DMS79 treated with DMSO at 0.1 percent for 48 hours (cell line): Measurements from ENCODE around the gene LTA.
A peak's percentile ranks its signal among the peaks of the same experiment; 100 is the strongest.
"Not testable (repeated sequence)": the region's sequence is repeated elsewhere in the genome, so short reads cannot be mapped to it uniquely, and the experiment has no call there.

Experiments
- DNase-seq: peaks from one replicate; lab custom pipeline; 2025; lab: John Stamatoyannopoulos, UW

LTA gene

DNA sequence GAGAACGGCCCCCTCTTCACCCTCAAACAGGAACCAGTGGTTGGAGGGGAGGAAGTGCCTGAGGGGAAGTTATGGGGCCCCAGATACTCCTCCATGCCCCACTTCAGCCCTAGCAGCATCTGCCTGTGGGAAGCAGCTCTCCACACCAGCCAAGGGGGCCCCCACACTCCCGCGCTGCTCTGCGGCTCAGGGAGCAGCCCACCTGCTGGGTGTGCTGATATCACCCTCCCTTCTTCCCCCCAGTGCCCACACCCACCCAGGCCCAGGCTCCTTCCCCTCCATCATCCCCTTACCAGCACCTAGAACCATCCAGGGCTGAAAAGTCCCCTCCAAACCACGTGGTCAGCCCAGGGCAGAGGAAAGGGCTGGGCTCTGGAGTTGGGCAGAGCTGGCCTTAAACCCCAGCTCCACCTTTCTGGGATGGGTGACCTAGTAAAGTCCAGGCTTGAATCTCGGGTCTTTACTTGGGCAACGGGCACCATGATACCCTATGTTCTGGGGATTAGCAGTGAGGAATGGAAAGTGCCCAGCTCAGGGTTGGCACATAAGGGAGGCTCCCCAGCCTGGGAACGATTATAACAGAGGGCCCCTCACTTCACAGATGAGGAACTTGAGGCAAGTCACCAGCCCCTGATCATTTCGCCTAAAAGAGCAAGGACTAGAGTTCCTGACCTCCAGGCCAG, 14.7 kb downstream of the LTA start:
- DNase-seq = no peak

DNA sequence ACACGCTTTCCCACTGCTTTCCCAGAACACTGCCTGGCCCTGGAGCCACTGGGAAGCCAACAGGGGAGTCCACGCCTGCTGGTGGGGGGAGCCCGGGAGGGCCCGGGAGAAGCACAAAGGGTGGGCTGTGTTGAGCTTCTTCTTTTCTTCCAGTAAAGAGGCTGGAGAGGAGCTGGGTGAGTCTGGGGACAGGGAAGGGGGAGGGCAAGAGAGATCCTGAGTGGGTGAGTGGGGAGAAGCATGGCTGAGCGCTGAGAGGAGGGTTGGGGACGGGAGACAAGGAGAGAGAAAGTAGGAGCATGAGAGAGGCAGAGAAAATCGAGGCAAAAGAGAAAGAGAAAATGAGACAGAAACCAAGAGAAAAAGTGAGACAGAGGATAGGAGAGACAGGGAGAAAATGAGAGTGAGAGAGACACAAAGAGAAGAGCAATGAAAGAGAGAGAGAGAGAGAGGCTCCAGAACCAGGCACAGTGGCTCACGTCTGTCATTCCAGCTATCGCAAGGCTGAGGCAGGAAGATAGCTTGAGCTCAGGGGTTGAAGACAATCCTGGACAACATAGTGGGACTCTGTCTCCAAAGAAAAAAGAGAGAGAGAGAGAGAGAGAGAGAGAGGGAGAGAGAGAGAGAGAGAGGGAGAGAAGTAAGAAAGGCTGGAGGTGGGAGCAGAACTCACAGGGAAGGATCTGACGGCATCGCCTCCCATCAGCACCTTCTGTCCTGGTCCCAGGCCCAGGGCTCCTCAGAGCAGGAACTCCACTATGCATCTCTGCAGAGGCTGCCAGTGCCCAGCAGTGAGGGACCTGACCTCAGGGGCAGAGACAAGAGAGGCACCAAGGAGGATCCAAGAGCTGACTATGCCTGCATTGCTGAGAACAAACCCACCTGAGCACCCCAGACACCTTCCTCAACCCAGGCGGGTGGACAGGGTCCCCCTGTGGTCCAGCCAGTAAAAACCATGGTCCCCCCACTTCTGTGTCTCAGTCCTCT, 16.0 kb downstream of the LTA start:
- DNase-seq = no peak

DNA sequence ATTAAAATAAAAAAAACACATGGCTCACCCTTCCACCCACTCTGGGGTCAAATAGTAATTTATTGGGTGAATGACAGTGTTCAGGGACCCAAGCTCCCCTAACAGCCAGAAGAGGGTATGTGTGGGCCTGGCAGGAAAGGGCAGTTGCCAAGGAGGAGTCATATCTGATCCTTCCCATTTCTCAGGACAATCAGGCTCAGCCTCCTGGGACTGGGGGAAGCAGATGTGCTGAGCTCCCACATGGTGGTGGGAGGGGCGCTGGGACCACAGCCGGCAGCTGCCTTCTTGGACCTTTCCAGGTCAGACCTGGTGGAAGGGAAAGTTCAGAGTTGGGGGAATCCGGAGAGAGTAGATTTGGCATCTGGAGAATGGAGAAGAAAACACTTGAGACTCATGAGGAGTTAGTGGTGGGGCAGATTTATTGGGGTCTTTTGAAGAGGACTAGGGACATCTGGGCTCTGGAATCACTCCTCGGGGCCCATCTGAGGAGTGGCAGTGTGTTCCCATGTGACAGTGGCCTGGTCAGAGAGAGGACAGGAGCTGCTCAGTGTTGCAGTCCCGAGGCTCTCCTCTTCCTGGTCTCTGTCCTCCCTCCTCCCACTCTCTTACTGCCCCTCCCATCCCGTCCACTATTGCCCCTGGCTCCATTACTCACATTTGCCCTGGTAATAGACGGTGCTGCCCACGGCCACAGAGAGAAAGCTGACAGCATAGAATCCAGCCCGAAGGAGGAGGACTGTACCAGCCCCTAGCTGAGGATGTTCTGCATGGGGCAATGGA, 17.0 kb downstream of the LTA start:
- DNase-seq = no peak

DNA sequence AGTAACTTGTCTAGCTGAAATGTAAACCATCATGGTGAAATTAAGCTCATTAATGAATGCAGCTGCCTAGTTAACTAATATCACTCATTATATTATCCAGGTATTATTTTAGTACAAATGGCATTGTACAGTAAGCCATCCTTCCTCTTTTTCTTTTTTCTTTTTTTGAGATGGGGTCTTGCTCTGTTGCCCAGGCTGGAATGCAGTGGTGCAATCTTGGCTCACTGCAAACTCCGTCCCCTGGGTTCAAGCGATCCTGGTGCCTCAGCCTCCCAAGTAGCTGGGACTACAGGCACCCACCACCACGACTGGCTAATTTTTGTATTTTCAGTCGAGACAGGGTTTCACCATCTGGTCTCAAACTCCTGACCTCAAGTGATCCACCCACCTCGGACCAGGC, 18.6 kb downstream of the LTA start:
- DNase-seq = not testable (repeated sequence)

DNA sequence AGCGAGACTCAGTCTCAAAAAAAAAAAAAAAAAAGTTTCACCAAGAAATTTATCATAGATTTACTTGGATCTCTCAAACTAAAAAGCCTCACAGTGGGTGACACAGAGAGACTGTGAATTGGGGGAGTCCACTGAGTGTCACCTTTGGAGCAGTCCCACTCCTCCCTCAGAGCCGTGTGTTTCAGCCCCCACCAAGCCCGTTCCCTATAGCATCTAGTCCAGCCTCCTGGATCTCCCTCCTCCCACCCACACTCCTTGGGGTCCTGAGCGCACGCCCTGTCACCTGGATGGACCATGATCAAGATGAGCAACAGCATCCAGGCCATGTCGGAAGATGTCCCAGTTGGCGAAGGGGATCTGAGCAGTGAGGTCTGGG, 20.3 kb downstream of the LTA start:
- no peak for DNase-seq

DNA sequence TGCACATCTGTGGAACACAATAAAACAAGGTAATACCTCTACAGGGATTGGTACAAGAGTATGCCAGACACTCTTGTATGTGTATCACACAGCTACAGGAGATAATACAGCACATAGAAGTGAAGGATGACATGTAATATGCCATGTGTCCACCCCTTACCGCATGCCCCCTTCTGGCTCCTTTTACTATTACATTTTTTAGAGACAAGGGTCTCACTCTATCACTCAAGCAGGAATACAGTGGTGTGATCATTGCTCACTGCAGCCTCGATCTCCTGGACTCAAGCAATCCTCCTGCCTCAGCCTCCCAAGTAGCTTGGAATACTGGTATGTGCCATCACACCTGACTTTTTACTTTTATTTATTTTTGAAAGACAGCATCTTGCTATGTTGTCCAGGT, 24.9 kb downstream of the LTA start:
- peak; percentile 3 for DNase-seq

DNA sequence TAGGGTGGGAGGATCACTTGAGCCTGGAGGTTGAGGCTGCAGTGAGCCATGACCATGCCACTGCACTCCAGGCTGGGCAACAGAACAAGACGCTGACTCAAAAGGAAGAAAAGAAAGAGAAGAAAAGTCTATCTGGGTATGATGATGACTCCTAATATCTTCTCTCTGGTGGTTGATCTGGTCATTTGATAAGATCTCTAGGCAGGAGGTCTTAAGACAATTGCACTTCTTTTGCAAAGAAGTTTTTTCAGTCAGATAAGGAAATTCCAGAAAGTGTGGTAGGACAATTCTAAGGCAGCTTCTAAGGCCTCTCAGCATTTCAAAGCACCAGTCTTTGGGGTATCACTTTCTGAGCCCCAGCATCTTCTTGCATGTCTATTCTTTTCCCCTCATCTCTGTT, 35.2 kb downstream of the LTA start:
- no peak for DNase-seq

DNA sequence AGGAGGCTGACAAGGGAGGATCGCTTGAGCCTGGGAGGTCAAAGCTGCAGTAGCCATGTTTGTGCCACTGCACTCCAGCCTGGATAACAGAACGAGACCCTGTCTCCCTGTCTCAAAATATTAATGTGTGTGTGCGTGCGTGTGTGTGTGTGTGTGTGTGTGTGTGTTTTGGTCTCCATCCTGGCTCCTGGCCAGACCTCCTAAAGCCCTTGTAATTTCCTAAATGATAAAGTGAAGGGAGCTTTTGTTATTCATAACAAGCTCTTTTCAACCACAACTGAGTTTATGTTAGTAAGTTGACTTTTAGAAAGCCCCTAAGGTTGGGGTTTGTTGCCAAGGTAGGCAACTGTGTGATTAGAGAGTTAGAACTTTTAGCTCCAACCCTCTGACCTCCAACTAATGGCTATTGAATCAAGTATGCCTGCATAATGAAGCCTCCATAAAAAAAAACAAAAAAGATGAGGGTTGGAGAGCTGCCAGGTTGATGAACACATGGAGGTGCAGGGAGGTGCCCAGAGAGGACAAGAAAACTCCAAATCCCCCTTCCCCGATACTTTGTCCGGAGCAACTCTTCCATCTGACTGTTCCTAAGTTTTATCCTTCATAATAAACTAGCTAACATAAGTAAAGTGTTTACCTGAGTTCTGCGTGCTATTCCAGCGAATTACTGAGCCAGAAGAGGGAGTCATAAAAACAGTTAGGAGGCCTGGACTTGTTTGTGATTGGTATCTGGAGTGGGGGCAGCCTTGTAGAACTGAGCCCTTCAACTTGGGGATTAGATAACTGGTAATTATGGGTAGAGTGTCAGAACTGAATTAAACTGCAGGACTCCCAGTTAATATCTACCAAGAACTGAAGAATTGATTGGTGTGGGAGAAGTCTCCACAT, 37.7 kb downstream of the LTA start:
- peak; percentile 74 for DNase-seq

DNA sequence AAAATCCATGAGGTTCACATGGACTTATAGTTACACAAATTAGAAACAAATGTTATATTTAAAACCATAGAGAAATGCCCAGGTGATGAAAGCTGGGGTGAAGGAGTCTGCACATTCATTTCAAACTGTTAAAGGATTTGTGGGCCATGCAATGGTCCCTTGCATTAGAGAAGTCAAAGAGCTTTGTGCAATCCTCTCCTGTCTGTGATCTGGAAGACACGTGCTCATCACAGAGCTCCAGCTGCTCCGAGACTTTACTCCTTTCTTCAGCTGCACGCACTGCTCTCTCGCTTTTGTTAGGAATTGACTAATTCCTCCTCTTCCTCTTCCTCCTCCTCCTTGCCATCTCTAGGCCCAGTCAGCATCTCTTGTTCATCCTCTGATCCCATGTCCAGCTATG, 38.9 kb downstream of the LTA start:
- DNase-seq = no peak

DNA sequence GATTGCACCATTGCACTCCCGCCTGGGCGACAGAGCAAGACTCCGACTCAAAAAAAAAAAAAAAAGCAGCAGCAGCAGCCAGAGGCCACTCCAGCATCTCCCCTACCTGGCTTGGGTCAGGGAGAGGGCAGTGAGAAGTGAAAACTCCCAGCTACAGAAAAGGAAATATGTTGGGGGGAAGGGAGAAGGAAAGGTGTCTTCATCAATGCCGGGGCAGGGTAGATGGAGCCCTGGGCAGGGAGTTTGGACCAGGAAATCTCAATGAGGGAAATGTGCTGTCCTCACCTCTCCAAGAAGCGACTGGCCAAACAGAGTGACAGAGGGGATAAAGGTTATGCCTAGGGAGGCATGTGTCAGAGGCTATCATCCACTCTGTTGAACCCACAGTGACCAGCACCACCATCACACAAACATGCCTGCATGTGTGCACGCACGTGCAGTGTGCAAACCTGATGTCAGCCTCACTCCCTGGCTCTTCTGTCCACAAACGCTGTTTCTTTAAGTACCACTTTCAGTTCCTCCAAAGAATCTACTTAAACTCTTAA, 42.1 kb downstream of the LTA start:
- no peak for DNase-seq

DNA sequence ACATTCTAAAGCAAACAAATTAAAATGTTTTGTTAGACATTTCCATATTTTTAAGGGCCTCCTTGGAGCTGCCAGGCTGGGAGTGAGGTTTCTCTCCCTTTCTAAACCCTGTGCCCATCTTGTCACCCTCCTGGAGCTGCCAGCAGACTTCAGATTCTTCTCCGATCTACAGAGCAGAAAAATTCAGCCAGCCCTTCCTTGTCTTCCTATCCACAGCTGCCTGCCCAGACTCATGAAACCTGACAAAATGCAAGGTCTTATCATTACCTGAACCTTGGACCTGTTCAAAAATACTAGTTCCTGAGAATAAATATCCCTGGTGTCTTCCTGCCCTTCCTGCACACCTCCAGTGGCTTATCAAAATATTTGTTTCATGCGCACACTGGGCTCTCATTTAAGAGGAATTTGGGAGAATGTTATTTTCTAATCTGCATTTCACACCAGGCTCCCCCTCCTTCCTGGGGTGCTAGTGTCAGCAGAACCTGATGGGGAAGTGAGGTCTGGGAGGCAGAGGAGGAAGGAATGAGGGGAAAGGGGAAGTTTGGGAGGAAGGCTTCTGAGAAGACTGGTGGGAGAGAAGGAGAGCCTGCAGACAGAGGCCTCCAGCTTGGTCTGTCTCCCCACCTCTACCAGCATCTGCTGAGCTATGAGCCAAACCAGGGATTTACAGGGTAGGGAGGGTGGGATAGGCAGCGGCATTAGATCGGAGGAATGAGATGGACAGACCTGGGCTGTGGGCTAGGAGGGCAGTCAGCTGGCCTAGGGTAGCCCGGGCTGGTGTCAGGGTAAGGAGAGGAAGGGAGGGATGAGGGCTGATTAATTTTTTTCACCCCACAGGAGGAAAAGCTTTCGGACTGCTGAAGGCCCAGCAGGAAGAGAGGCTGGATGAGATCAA, 42.8 kb downstream of the LTA start, which contains the start of gene AIF1:
Gene AIF1, plus strand, starts transcription at position 551 of the 895 bp plus-strand sequence. Its CDS starts 96 bp downstream, at position 647.
- no peak for DNase-seq

DNA sequence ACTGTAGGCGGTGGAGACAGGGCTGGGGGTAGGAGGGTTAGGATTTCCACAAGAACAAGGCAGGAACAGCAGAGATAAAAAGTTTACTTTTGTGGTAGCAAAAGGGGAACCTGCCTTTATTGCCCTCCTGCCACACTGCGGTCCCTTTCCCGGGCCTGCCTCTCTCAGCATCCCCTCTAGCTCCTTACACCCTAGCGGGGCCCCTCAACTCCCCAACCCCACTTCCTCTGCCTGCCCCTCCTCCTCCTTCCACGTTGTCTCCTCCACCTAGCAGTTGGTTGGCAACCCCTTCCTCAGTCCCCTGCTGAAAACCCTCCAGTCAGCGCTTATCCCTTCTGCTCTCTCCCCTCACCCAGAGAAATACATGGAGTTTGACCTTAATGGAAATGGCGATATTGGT, 43.7 kb downstream of the LTA start:
- no peak for DNase-seq

DNA sequence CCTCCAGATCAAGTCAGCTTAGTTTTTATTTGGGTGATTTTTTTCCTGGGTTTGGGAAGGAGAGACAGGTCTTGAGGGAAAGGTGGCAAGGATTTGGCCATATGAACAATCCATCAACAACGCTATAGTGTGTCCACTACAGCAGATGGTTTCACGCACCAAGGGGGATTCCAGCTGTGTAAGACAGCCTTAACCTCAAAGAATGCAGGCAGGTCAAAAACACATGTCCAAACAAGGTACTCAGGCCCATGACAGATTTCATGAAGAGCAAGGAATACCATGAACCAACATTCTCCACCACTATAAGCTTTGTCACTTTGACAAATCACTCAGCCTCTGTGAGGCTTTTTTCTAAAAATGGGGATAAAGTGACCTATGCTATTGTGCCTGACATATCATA, 44.9 kb downstream of the LTA start:
- no peak for DNase-seq

DNA sequence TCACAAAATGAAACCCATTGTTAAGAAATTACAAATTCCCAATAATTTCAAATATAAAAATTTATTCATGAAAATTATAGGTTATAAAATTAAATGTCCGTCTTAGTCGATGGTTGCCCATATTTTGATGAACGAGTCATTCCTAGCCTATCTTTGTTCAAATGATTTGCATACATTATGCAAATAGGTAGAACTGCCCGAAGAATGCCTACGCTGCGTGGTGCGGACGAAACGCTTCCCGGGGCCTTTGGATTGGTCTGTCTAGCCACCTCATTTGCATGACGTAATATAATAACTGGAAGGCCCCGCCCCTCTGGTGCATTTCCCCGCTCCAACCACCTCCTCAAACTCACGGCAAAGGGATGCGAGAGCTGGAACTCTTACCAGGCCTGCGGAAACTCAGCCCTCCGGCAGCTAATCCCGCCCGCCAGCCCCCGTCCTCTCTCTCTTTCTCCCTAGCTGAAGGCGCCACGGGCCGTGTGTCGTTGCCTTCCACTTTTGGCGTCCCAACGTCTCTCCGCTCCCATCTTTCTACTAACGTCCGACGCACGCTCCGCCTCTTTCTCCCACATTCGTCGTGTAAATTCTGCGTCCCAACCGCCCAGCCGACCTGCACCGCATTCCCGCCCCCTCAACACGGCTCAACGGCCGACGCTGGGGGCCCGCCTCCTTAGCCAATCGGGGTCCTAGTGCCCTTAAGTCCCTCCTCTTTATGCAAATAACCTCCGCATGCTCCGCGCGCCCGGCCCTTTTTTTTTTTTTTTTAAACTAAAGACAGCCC, 47.9 kb downstream of the LTA start:
- DNase-seq = peak; percentile 97

DNA sequence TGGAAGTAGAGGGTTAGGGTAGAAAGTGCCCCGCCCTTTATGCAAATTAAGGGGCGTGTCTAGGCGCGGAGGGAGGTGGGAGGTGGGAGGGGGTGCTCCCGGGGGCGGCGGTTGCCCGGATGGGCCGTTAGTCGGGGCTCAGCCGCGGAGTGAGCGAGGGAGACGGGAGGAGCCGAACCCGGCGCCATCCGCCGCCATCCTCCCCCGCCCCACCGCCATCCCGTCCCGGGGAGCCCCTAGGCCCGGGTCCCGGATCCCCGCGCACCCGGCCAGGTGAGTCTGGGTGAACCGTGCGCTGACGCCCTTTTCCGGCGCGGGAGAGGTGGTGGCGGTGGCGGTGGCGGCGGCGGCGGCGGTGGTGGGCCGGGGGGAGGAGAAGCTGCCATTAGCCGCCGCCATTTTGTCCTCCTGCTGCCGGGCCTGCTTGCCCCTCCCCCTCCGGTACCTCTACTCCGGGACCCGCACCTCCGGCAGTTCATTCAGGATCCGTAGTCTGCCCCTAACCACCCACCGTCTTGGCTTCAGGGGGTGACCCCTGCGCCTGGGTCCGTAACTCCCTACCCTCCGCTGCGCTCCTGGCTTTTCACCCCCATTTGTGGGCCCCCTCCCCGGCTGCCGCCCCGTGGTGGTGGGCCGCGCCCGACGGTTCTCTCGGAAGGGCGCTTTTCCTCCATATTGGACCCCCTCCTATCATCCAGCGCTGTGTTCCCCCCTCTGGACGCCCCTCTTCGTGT, 48.7 kb downstream of the LTA start, which contains the start of gene PRRC2A:
Gene PRRC2A, plus strand, starts transcription at position 130 of the 734 bp plus-strand sequence. CDS start 2,075 bp downstream, outside the sequence.
- DNase-seq = peak; percentile 75

DNA sequence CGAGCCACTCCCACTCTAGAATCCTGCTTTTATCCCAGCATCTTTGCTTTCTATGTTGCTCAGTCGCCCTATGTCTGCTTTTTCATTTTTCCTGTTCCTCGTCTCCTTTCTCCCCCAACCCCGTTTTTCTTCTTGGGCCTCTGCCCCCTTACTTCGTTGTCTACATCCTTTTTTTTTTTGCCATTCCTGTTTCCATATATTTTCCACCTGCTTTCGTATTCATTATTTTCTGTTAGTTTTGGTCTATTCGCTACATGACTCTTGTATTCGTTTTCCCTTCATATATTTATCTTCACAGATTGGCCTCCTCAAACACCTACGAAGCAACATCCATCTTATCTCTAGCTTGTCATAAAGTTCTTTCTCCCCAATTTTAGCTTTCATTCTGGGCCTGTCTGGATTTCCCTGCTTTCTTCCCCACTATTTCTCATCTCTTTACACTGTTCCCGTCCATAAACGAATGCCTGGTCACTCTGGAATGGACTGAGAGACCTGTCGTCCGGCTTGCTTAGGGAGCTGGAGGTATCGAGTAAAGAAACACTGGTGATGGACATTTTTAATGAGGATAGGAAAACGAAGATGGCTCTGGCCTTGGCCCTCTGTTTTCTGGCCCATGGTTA, 49.3 kb downstream of the LTA start:
- no peak for DNase-seq

DNA sequence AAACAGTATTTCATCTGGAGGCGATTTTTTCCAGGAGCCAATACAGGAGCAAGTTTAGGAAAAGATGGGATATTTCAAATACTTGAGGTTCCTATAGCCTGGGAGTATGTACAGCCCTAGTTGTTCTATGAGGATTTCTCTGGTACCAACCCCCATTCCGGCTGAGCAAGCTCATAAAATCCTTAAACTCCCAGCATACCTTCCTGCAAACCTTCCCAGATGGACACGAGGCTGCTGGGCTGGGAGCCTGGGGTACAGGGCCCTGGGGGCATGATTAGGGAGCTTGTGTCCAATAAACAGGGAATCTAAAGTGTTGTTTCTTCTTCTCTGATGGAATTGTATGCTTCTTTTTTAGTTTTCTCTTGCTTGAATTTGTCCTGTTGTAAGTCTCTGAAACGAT, 49.9 kb downstream of the LTA start:
- DNase-seq = no peak

DNA sequence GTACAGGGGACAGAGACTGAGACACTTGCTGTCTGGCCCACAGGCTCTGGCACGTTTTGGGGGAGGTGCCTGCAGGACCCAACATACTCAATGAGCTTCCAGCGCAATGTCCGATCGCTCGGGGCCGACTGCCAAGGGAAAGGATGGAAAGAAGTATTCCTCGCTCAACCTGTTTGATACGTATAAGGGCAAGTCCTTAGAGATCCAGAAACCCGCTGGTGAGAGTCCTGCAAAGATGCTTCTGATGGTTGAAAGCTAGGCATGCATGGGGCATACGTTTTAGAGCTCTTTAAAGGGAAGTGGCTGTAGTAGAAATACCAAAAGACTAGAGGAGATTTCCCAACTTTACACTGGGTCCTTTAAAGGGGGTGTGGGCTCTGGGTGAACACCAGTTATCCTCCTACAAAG, 50.6 kb downstream of the LTA start:
- DNase-seq = no peak
